ENCODE data around the gene MIER1.
"Not testable (repeated sequence)": the region's sequence is repeated elsewhere in the genome, so short reads cannot be mapped to it uniquely, and the experiment has no call there.

The MIER1 gene

GRCh38 chr1:66938613-66939012 lies 13.8 kb downstream of the MIER1 start:
- no peak for DNase-seq (ENCODE audit: low read depth)

GRCh38 chr1:66940981-66941380 lies 16.2 kb downstream of the MIER1 start:
- DNase-seq (ENCODE audit: low read depth), result no peak

- no peak for DNase-seq (ENCODE audit: low read depth)
Measured at GRCh38 chr1:66943361-66943969, 18.7 kb downstream of the MIER1 start.

- DNase-seq (ENCODE audit: low read depth), result peak; percentile 76
Measured at GRCh38 chr1:66944330-66945274, 19.8 kb downstream of the MIER1 start.

GRCh38 chr1:66945316-66945715 lies 20.5 kb downstream of the MIER1 start:
- DNase-seq (ENCODE audit: low read depth), result no peak

DNA sequence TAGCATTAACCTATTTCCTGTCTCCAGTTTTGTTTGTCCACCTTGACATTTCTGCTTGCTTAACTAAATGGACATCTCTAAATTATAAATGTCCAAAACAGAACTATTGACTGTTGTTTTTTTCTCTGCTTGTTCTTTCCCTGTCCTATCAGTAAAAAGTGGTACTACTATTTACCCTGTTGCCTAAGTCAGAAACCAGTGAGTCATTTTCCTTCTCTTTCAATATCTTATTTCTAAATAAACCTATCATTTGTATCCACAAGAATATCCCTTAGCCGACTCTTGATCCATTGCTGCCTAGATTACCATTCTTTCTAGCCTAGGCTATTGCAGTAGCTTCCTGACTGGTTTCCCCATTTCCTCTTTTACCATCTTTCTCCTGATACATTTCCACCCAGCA lies 22.5 kb downstream of the MIER1 start:
- no peak for DNase-seq (ENCODE audit: low read depth)

DNA sequence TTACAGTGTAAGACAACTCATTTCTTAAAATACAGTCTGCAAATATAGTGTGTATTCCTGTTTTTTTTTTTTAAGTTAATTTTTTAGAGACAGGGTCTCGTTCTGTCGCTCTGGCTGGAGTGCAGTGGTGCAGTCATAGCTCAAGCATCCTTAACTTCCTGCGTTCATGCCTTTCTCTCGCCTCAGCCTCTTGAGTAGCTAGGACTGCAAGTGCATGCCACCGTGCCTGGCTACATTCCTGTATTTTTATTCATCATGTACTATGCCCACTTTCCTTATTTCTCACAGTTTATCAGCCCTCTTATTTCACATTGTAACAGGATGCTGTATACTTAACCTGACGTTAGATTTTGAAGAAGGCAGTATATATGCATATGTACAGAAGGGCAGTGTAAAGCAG lies 26.7 kb downstream of the MIER1 start:
- no peak for DNase-seq (ENCODE audit: low read depth)

GRCh38 chr1:66954208-66954607 lies 29.4 kb downstream of the MIER1 start:
- DNase-seq (ENCODE audit: low read depth), result no peak

GRCh38 chr1:66957938-66958337 lies 33.1 kb downstream of the MIER1 start:
- no peak for DNase-seq (ENCODE audit: low read depth)

- DNase-seq (ENCODE audit: low read depth), result not testable (repeated sequence)
Measured at GRCh38 chr1:66966188-66966873, 41.5 kb downstream of the MIER1 start.

DNA sequence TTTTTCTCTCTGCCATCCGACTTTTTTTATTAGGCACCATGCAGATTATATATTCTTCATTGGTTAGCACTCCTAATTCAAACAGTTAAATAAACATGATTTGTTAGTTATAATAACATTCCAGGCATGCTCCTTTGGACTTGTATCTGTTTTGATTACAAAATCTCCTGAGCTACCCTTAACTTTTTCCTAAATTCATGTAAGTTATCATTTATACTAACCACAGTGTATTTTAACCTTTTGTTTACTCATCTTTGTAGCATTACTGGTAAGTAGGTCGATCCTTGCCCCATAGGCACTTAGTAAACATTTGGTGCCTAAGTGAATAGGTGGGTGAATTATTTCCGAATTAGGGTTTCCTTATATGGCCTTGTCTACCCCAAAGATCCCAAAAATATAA lies 43.8 kb downstream of the MIER1 start:
- no peak for DNase-seq (ENCODE audit: low read depth)

DNA sequence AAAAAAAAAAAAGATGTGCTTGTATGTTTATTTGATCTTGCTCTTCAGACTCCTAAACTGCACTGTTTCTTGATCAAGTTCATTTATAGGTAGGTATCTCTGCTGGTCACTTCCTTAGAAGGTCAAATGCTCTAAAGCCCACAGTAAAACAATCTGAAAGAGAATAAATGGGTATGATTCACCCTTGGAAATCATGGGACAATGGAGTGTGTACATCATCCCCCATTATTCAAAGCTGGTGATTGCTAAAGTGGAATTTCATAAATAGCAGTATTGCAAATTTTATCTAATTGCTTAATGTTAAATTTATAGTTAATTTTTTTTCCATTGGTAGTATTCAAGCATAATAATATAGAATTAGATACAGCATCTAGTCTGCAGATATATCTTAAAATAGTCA lies 53.4 kb downstream of the MIER1 start:
- no peak for DNase-seq (ENCODE audit: low read depth)

DNA sequence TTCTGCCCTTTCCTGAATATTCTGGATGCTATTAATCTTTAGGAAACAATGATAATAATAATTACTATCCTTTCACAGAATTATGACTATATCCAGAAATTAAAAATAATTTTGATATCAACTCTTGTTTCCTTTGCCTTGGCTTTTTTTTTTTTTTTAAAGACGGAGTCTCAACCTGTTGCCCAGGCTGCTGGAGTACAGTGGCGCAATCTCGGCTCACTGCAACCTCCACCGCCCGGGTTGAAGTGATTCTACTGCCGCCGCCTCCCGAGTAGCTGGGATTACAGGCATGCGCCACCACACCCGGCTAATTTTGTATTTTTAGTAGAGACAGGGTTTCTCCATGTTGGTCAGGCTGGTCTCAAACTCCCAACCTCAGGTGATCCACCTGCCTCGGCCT lies 54.8 kb downstream of the MIER1 start:
- not testable (repeated sequence) for DNase-seq (ENCODE audit: low read depth)

DNA sequence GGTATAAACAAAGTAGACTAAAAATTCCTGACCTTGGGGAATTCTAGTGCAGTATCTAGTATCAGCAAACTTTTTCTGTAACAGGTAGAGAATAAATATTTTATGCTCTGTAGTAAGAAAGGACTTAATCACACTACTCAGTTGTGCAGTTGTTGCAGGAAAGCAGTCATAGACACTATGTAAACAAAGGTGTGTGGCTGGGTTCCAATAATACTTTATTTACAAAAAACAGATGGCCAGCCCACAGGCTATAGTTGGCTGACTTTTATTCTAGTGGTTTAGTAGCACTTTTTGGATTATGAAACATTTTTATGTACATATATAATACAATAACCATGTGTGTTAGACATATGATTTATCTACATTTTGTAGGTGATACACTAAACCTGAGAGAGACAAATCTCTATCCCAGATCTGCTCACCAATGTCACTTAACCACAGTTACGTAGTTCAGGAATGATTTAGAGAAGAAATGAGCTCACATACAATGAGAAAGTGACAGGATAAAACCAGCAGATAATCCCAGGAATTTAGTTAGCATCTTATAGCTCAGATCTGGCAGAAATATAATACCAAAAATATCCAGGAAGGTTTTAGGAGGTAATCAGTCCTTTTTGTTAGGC lies 56.1 kb downstream of the MIER1 start:
- DNase-seq (ENCODE audit: low read depth), result no peak

DNA sequence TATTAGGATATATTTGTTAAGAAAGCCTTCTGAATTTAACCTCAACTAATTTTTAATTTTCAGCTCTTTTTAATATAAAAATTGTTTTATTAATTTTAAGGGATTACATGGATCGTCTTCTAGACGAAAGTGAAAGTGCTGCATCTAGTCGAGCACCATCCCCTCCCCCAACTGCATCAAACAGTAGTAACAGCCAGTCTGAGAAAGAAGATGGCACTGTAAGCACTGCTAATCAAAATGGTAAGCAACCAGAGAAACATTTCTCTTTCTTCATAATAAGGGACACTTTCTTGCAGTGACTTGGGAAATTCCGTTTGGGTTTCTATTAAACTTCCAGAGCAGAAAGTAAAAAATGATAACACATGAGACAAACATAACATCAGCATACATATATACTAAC lies 56.9 kb downstream of the MIER1 start:
- DNase-seq (ENCODE audit: low read depth), result peak; percentile 30

DNA sequence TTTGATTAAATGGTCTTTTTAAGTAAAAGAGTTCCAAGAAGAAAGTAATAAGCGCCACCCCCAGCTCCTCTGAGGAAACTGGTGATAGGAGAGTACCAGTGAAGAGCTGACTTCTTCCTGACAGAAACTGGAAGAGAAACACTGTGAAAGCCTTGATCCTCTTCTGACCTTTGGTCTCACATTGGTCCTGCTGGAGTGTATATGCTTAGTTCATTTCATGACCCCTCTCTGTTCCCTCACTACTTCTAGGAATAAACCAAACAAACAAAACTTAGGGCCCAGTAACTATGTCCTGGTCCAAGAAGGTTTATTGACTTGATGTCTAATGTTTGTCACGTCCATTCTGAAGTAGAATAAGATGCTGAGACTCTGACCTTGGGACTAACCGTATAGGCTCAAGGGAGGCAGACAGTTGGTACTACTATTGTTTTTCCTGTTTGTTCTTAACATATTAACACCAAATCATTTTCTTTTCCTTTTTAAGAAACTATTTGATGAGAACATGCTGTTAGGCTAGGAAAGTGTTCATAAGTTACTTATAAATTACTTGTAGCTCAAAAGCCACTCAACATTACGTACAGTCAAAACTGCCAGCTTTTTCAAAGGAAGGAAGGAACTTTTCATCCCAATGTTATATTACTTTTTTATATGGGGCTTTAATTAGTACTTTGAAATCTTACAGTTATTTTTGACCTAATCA lies 57.9 kb downstream of the MIER1 start:
- no peak for DNase-seq (ENCODE audit: low read depth)

DNA sequence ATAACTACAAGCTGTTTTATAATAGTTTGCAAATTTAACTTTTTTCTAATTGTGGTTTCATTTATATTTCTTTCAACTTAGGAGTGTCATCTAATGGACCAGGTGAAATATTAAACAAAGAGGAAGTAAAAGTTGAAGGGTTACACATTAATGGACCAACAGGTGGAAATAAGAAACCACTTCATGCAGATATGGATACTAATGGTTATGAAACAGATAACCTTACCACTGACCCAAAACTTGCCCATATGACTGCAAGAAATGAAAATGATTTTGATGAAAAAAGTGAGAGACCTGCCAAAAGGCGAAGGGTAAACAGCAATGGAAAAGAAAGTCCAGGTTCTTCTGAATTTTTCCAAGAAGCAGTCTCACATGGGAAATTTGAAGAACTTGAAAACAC lies 59.7 kb downstream of the MIER1 start:
- DNase-seq (ENCODE audit: low read depth), result no peak

DNA sequence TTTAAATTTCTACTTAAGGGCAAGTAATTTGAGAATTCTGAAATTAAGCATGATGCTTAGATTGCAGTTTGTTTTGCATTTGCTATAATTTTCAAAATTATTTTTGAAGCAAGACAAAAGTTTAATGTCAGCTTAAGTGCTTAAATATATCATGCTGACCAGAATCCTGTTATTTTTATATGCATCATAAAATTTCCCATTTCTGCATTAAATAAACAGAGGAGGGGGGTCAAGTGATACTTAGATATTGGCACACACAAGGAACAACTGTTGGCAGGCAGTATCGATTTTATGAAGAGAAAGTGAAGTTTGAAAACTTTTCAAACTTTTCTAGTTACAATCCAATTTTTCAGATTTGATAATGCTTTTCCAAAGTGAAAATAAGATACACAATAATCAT lies 61.0 kb downstream of the MIER1 start:
- DNase-seq (ENCODE audit: low read depth), result no peak

DNA sequence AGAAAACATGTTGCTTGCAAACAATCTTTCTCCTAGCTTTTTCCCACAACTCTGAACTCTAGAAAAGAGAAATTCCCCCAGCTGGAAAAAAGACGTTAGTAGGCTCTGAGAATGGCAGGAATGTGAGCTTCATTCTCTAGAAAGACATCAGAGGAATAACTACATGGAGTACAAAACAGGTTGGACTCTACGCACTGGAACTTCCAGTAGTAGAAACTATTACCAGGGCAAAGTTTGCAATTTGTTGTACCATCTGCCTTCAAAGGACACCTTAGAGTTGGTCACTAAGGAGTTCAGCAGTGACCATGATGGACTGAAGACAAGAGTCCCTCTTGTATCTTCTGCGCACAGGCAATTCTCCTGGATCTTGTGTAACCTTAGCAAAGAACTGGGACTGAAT lies 68.3 kb downstream of the MIER1 start:
- no peak for DNase-seq (ENCODE audit: low read depth)

DNA sequence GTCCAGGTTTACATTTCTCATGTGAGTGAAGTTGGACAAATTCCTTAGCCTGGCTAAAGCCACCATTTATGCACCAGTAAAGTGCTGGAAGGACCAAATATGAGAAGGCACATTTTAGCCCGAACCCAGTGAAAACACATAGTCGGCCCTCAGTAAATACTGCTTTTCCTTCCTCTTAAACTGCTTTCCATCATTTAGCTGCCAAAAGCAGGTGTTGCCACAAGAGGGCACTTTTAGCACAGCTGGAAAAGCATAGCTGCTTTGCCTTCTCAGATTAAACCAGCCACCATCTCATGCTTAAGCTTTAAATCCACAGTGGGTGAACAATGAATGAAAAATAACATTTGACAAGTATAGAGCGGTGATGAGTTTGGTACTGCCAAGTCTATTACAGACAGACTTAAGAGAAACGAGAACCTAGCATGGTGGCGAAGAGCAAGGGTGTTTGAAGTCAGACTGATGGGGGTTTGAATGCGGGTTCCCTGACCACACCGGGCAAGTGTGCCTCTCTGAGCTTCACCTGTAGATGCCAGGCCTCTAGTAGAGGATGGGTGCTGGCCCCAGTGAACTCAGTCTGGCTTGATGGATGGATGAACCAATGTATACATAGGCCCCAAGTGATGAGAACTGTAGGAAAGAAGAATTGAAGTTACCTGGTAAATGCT lies 71.4 kb downstream of the MIER1 start:
- peak; percentile 68 for DNase-seq (ENCODE audit: low read depth)

GRCh38 chr1:66998972-66999371 lies 74.2 kb downstream of the MIER1 start:
- DNase-seq (ENCODE audit: low read depth), result no peak
